ENCODE data around the gene COLEC11. TPM values are rescaled to one million over a fixed set of nuclear protein-coding genes. Genes with fewer than 3 reads are reported as not detected.
"Not testable (repeated sequence)": the region's sequence is repeated elsewhere in the genome, so short reads cannot be mapped to it uniquely, and the experiment has no call there.

The COLEC11 gene
- total RNA-seq, 1 experiment from 2014 or later: not detected

DNA sequence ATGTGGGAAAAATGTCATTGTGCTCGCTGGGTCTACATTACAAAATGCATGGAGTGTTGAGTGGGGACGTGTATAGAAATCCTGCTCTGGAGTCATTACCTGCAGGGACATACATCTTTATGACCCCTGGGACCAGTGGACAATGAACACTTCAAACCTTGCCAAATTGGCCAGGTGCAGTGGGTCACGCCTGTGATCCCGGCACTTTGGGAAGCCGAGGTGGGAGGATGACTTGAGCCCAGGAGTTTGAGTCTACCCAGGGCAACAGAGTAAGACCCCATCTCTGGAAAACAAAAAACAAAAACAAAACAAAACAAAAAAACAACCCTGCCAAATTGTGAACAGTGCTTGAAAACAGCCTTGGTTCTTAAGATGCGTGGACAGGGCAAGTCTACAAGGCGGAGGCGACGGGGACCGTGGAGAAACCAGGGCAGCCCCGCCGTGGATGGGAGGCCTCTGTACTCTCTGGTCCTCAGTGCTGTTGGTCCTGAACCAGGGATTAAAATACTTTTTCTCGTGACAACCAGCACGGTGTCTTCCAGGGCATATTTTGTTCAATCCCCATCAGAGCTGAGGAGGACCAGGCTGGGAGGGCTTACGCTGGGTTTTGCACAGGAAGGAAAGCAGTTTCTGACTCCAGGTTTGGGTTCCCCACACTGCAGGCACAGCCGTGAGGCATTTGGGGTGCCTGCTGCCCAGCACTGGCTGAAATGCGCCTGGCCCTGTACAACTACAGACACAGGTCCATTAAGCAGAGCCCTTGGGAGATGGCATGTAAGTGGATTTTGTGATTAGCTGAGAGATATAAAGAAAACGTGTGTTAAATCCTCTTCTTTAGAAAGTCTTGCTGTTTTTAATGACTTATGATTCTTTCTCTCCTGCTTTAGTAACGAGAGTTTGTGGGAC lies 13.7 kb downstream of the COLEC11 start:
- BruUV-seq (replicated peaks): no TSS peak

DNA sequence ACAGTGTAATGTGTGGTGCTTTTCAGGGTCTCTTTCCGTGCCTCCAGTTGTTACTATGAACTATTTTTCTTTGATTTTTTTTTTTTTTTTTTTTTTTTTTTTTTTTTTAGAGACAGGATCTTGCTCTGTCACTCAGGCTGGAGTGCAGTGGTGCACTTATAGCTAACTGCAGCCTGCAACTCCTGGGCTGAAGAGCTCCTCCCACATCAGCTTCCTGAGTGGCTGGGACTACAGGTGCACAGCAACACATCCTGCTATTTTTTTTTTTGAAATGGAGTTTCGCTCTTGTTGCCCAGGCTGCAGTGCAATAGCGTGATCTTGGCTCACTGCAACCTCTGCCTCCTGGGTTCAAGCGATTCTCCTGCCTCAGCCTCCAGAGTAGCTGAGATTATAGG lies 14.4 kb downstream of the COLEC11 start:
- Mint-ChIP-seq H3K36me3 (ENCODE audit: insufficient read depth, unreplicated experiment) (peaks cover 18% of the 10 kb centered on the region), H3K27me3 (ENCODE audit: unreplicated experiment) (peaks cover 36% of the 10 kb centered on the region)
- intact Hi-C loops (cut with micrococcal nuclease; ENCODE audit: unreplicated experiment); H3K4me3 Mint-ChIP-seq (ENCODE audit: low read depth, unreplicated experiment); H3K4me1 Mint-ChIP-seq (ENCODE audit: low read depth, unreplicated experiment); H3K9me3 Mint-ChIP-seq (ENCODE audit: low read depth, unreplicated experiment); DNase-seq; CTCF ChIA-PET; BruUV-seq (replicated peaks); H3K27ac Mint-ChIP-seq (ENCODE audit: unreplicated experiment): not testable (repeated sequence)

More for the DNA sequence above, 13.7 kb downstream of the COLEC11 start:
- no peak for DNase-seq
- H3K27me3 Mint-ChIP-seq (ENCODE audit: unreplicated experiment): peaks cover 36% of the 10 kb centered on the region
- no peaks in the 10 kb centered on the region for H3K9me3 Mint-ChIP-seq (ENCODE audit: low read depth, unreplicated experiment)
- H3K36me3 Mint-ChIP-seq (ENCODE audit: insufficient read depth, unreplicated experiment): peaks cover 18% of the 10 kb centered on the region
- CTCF ChIA-PET: no interaction called here
- TF ChIP-seq, protein P1, sequence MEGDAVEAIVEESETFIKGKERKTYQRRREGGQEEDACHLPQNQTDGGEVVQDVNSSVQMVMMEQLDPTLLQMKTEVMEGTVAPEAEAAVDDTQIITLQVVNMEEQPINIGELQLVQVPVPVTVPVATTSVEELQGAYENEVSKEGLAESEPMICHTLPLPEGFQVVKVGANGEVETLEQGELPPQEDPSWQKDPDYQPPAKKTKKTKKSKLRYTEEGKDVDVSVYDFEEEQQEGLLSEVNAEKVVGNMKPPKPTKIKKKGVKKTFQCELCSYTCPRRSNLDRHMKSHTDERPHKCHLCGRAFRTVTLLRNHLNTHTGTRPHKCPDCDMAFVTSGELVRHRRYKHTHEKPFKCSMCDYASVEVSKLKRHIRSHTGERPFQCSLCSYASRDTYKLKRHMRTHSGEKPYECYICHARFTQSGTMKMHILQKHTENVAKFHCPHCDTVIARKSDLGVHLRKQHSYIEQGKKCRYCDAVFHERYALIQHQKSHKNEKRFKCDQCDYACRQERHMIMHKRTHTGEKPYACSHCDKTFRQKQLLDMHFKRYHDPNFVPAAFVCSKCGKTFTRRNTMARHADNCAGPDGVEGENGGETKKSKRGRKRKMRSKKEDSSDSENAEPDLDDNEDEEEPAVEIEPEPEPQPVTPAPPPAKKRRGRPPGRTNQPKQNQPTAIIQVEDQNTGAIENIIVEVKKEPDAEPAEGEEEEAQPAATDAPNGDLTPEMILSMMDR (IDR thresholded peaks at IDR 0.05; ENCODE audit: unreplicated experiment): no peak
- peaks cover 7% of the 10 kb centered on the region for H3K4me1 Mint-ChIP-seq (ENCODE audit: low read depth, unreplicated experiment)
- H3K4me3 Mint-ChIP-seq (ENCODE audit: low read depth, unreplicated experiment): no peak overlapping the region
- intact Hi-C loops (cut with micrococcal nuclease; ENCODE audit: unreplicated experiment): no loop called here
- H3K27ac Mint-ChIP-seq (ENCODE audit: unreplicated experiment): no peak overlapping the region

DNA sequence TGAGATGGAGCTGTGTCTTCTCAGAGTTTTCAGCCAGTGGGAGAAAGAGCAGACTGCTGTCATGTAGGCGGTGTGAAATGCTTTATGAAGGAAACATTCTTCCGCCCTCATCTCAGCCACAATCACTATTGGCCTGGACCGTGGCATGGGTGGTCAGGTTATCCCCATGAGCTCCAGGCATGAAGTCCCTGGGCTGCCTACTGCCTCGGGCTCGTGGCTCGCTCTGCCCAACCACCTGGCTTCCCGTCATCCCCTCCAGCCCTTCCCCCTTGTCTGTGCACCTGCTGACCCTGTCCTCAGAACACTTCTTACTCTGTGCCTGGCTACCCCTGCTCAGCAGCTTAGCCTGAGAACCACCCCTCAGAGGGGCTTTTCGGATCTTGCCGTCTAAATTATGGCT lies 15.5 kb downstream of the COLEC11 start:
- intact Hi-C loops (cut with micrococcal nuclease; ENCODE audit: unreplicated experiment): no loop called here
- H3K9me3 Mint-ChIP-seq (ENCODE audit: low read depth, unreplicated experiment): no peaks in the 10 kb centered on the region
- H3K27me3 Mint-ChIP-seq (ENCODE audit: unreplicated experiment): peaks cover 36% of the 10 kb centered on the region
- H3K4me3 Mint-ChIP-seq (ENCODE audit: low read depth, unreplicated experiment): no peak overlapping the region
- H3K36me3 Mint-ChIP-seq (ENCODE audit: insufficient read depth, unreplicated experiment): peaks cover 8% of the 10 kb centered on the region
- no peak for DNase-seq
- no TSS peak for BruUV-seq (replicated peaks)
- H3K27ac Mint-ChIP-seq (ENCODE audit: unreplicated experiment): no peak overlapping the region
- TF ChIP-seq, protein P1 (IDR thresholded peaks at IDR 0.05; ENCODE audit: unreplicated experiment): no peak
- H3K4me1 Mint-ChIP-seq (ENCODE audit: low read depth, unreplicated experiment): no peaks in the 10 kb centered on the region
- CTCF ChIA-PET: no interaction called here

DNA sequence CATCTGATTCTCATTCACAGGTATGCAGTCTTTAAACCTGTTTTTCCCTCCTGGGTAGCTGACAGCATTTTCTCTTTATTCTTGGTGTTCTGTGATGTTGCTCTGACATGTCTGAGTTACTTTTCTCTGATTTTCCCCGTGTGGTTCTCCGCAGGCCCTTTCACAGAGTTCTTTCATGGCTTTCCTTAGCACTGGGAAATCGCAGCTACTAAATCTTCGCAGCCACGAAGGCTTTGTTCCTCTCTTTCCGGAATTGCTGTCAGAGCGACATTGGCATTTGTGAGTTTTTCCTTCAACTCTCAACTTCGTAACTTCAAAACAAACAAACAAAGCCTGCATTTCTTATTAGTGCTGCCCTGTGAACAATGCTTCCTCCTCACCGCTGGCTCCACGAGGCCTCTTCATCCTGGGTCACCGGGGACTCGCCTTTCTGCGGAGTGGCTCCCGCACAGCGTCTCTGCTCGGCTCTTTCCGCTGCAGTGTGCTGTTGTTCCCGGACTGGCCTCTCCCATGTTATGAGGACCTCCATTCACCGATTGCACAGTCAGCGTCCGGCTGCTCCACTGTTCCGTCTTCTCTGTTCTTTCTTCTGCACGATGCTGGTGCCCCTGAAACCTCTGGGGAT lies 16.1 kb downstream of the COLEC11 start:
- Mint-ChIP-seq H3K27me3 (ENCODE audit: unreplicated experiment) (peaks cover 36% of the 10 kb centered on the region), H3K4me3 (ENCODE audit: low read depth, unreplicated experiment) (no peak overlapping the region), H3K36me3 (ENCODE audit: insufficient read depth, unreplicated experiment) (peaks cover 2% of the 10 kb centered on the region), H3K27ac (ENCODE audit: unreplicated experiment) (no peak overlapping the region), H3K9me3 (ENCODE audit: low read depth, unreplicated experiment) (no peaks in the 10 kb centered on the region), H3K4me1 (ENCODE audit: low read depth, unreplicated experiment) (no peaks in the 10 kb centered on the region)
- BruUV-seq (replicated peaks): no TSS peak
- DNase-seq: no peak
- intact Hi-C loops (cut with micrococcal nuclease; ENCODE audit: unreplicated experiment): no loop called here
- TF ChIP-seq, protein P1 (IDR thresholded peaks at IDR 0.05; ENCODE audit: unreplicated experiment): no peak
- CTCF ChIA-PET: no interaction called here

DNA sequence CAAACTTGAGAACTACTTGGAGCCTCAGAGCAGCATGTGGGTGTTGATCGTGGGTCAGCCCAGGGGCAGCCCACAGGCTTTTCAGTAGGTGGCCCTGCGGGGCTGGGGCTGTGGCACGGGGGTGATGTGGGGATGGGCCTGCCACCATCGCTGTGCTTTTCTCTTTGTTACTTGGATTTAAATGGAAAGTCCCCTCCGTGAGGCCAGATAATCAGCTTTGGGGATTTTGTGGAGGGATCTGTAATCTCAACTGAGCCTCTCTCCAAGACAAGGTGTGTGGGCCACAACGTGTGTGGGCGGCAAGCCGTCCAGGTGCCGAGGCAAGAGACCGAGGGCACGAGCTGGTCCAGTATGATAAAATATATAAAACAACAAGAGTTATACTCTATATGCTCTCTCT lies 16.7 kb downstream of the COLEC11 start:
- TF ChIP-seq, protein P1 (IDR thresholded peaks at IDR 0.05; ENCODE audit: unreplicated experiment): no peak
- CTCF ChIA-PET: no interaction called here
- H3K4me1 Mint-ChIP-seq (ENCODE audit: low read depth, unreplicated experiment): no peaks in the 10 kb centered on the region
- H3K27me3 Mint-ChIP-seq (ENCODE audit: unreplicated experiment): peaks cover 36% of the 10 kb centered on the region
- intact Hi-C loops (cut with micrococcal nuclease; ENCODE audit: unreplicated experiment): no loop called here
- no TSS peak for BruUV-seq (replicated peaks)
- no peak overlapping the region for H3K4me3 Mint-ChIP-seq (ENCODE audit: low read depth, unreplicated experiment)
- H3K9me3 Mint-ChIP-seq (ENCODE audit: low read depth, unreplicated experiment): no peaks in the 10 kb centered on the region
- no peaks in the 10 kb centered on the region for H3K36me3 Mint-ChIP-seq (ENCODE audit: insufficient read depth, unreplicated experiment)
- no peak for DNase-seq
- no peak overlapping the region for H3K27ac Mint-ChIP-seq (ENCODE audit: unreplicated experiment)
